ENCODE measurements around the gene ARX. TPM values are rescaled to one million over a fixed set of nuclear protein-coding genes. Genes with fewer than 3 reads are reported as not detected.

Gene ARX
- total and polyA plus RNA-seq, 7 donors: 0.10 to 0.23 TPM; not detected in 5

DNA sequence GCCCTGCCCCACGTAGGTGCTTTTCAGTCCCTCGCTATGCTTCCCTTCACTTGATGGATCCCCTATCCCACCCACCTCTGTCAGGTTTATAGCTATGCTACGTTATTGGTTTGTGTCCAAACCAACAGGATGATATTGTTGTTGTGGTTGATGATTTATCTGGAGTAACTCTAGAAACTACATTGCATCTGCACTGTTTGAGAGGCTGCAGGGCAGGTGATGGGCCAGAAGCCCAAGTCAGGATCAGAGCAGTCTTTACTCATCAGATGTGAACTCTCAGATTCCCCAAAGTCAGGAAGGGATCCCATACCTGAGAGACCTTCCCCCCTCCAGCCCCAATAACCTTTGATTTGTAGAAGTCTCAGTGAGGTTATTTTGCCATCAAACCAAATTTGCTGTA is 34.7 kb downstream of the ARX start:
- no peak for TF ChIP-seq EP300 (IDR thresholded peaks at IDR 0.05)
- no peak for TF ChIP-seq POLR2AphosphoS5 (IDR thresholded peaks at IDR 0.05)
- TF ChIP-seq, protein P1, sequence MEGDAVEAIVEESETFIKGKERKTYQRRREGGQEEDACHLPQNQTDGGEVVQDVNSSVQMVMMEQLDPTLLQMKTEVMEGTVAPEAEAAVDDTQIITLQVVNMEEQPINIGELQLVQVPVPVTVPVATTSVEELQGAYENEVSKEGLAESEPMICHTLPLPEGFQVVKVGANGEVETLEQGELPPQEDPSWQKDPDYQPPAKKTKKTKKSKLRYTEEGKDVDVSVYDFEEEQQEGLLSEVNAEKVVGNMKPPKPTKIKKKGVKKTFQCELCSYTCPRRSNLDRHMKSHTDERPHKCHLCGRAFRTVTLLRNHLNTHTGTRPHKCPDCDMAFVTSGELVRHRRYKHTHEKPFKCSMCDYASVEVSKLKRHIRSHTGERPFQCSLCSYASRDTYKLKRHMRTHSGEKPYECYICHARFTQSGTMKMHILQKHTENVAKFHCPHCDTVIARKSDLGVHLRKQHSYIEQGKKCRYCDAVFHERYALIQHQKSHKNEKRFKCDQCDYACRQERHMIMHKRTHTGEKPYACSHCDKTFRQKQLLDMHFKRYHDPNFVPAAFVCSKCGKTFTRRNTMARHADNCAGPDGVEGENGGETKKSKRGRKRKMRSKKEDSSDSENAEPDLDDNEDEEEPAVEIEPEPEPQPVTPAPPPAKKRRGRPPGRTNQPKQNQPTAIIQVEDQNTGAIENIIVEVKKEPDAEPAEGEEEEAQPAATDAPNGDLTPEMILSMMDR (IDR thresholded peaks at IDR 0.05): no peak
- no peak for TF ChIP-seq POLR2A (IDR thresholded peaks at IDR 0.05)
- no peaks in the 10 kb centered on the region for H3K27me3 ChIP-seq
- H3K27ac ChIP-seq: no peak overlapping the region
- no peak overlapping the region for H3K4me3 ChIP-seq
- intact Hi-C loops (cut with DNase I): no loop called here
- H3K36me3 ChIP-seq: no peaks in the 10 kb centered on the region
- 71 to 88% methylated on average over 3 of the region's 3 CpGs for WGBS, 2 donors
- no peaks in the 10 kb centered on the region for H3K9me3 ChIP-seq
- H3K4me1 ChIP-seq: no peaks in the 10 kb centered on the region
- DNase-seq: no peak

DNA sequence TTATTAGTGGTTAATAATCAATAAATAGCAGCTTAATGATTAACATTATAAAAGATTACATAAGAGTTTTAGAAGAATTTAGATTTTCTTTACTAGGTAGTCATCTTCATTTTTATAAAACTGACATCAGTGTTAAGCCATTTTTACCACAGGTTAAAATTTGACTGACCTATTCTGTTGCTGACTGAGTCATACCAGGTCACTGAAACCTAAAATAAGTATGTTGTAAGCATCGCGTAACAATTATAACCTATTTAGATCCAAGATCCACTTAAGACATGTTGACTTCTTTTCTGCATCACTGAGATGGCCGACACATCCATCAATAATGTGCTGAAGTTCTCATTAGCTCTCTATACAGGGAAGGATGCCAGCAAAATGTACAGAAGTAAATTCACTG is 36.7 kb downstream of the ARX start:
- DNase-seq: no peak
- no peak overlapping the region for H3K4me3 ChIP-seq
- H3K4me1 ChIP-seq: no peaks in the 10 kb centered on the region
- no peak overlapping the region for H3K27ac ChIP-seq
- WGBS, 2 donors: 95 to 98% methylated on average over 3 of the region's 3 CpGs
- no peak for TF ChIP-seq POLR2A (IDR thresholded peaks at IDR 0.05)
- TF ChIP-seq EP300 (IDR thresholded peaks at IDR 0.05): no peak
- TF ChIP-seq POLR2AphosphoS5 (IDR thresholded peaks at IDR 0.05): no peak
- TF ChIP-seq, protein P1 (IDR thresholded peaks at IDR 0.05): no peak
- H3K9me3 ChIP-seq: no peaks in the 10 kb centered on the region
- intact Hi-C loops (cut with DNase I): no loop called here
- no peaks in the 10 kb centered on the region for H3K36me3 ChIP-seq
- no peaks in the 10 kb centered on the region for H3K27me3 ChIP-seq

DNA sequence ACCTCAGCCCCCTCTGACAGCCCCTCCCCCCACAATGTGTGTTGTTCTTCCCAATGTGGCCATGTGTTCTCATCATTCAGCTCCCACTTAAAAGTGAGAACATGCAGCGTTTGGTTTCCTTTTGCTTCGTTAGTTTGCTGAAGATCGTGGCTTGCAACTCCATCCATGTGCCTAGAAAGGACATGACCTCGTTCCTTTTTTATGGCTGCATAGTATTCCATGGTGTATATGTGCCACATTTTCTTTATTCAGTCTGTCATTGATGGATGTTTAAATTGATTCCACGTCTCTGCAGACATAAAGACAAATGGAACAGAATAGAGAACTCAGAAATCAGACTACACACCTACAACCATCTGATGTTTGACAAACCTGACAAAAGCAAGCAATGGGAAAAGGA is 46.0 kb downstream of the ARX start:
- no peak for DNase-seq
- no peak overlapping the region for H3K27ac ChIP-seq
- no peaks in the 10 kb centered on the region for H3K4me1 ChIP-seq
- H3K9me3 ChIP-seq: no peaks in the 10 kb centered on the region
- H3K4me3 ChIP-seq: no peak overlapping the region
- 98% methylated on average over 5 of the region's 5 CpGs for WGBS, 2 donors
- no peaks in the 10 kb centered on the region for H3K36me3 ChIP-seq
- TF ChIP-seq POLR2AphosphoS5 (IDR thresholded peaks at IDR 0.05) (no peak), POLR2A (IDR thresholded peaks at IDR 0.05) (no peak), EP300 (IDR thresholded peaks at IDR 0.05) (no peak)
- TF ChIP-seq, protein P1 (IDR thresholded peaks at IDR 0.05): no peak
- H3K27me3 ChIP-seq: peaks cover 0 to 4% (median 0%) of the 10 kb centered on the region in 3 donors
- intact Hi-C loops (cut with DNase I): no loop called here

DNA sequence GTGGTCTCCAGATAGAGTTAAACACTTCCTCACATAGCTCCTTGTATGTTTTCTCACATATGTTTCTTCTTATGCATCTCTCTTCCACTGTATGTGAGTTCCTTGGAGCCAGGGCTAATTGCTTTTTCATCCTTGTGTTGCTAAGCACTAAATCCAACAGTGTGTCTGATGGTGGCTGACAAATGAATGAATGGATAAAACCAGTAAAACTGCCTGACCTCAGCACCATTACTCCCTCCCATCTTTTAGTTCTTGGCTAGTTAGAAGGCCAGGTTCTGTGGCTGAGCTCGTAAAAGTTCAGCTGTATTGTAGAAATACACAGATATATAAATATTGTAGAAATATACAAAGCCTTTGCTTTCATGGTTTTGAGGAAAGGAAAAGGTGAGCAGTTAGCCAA is 50.4 kb downstream of the ARX start:
- H3K27ac ChIP-seq: no peak overlapping the region
- 78 to 88% methylated on average over 1 of the region's 1 CpG for WGBS, 2 donors
- H3K4me1 ChIP-seq: no peaks in the 10 kb centered on the region
- intact Hi-C loops (cut with DNase I): no loop called here
- no peak overlapping the region for H3K4me3 ChIP-seq
- no peaks in the 10 kb centered on the region for H3K9me3 ChIP-seq
- H3K27me3 ChIP-seq: no peaks in the 10 kb centered on the region
- DNase-seq: no peak
- TF ChIP-seq EP300 (IDR thresholded peaks at IDR 0.05) (no peak), POLR2A (IDR thresholded peaks at IDR 0.05) (no peak), POLR2AphosphoS5 (IDR thresholded peaks at IDR 0.05) (no peak)
- TF ChIP-seq, protein P1 (IDR thresholded peaks at IDR 0.05): no peak
- H3K36me3 ChIP-seq: no peaks in the 10 kb centered on the region

DNA sequence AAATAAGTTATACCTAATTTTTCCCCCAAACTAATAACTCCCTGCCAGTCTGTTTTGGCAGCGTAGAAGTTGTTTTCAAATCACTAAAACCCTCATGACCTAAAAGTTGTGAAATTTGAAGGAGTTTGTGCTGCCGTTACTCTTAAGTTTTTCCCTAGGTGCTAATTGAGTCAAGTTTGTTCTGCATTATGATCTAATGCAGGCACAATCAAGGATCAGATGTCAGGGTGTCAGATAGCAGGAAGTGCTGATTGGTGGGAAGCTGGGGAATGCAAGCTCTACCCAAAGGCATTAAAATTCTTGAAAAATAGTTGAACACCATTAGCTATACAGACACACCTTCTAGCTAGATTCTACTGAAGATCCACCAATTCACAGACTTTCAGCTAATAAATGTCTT is 51.9 kb downstream of the ARX start:
- TF ChIP-seq EP300 (IDR thresholded peaks at IDR 0.05): no peak
- no peak for TF ChIP-seq POLR2AphosphoS5 (IDR thresholded peaks at IDR 0.05)
- TF ChIP-seq, protein P1 (IDR thresholded peaks at IDR 0.05): no peak
- TF ChIP-seq POLR2A (IDR thresholded peaks at IDR 0.05): no peak
- no peak overlapping the region for H3K27ac ChIP-seq
- intact Hi-C loops (cut with DNase I): no loop called here
- no peaks in the 10 kb centered on the region for H3K36me3 ChIP-seq
- no peak overlapping the region for H3K4me3 ChIP-seq
- WGBS, 2 donors: 87 to 96% methylated on average over 2 of the region's 2 CpGs
- H3K9me3 ChIP-seq: no peaks in the 10 kb centered on the region
- no peaks in the 10 kb centered on the region for H3K4me1 ChIP-seq
- DNase-seq: no peak
- H3K27me3 ChIP-seq: no peaks in the 10 kb centered on the region
